WTC11 (cell line): ENCODE results near the gene TIMM22. TPM values are rescaled to one million over a fixed set of nuclear protein-coding genes. Genes with fewer than 3 reads are reported as not detected.
A peak's percentile ranks its signal among the peaks of the same experiment; 100 is the strongest.
"Not testable (repeated sequence)": the region's sequence is repeated elsewhere in the genome, so short reads cannot be mapped to it uniquely, and the experiment has no call there.

Experiments
- ATAC-seq: fragments of 200-7000 bp; cut with Tn5 transposase; 2 replicates; pipeline ENCODE4 v1.10.0; 2021; ENCODE audit warnings: mild to moderate bottlenecking, moderate library complexity
- CTCF ChIA-PET: fragments of 300-600 bp; sonication (Branson Sonifier 250); formaldehyde crosslinking; loops from one replicate; lab custom pipeline; 2021; ENCODE audit warnings: antibody characterized with exemption; lab: Charles Lee
- POLR2A ChIA-PET: fragments of 350-600 bp; sonication (Branson Sonifier 250); formaldehyde crosslinking; loops from one replicate; lab custom pipeline; 2021; ENCODE audit warnings: antibody characterized with exemption; lab: Charles Lee
- DNase-seq: peaks from one replicate; pipeline ENCODE4 v3.0.0; 2021; ENCODE audit warnings: low spot score
- H3K27ac Mint-ChIP-seq: 2 replicates; pipeline ENCODE4 v1.8.0; 2021; ENCODE audit warnings: mixed read lengths
- H3K27me3 Mint-ChIP-seq: 2 replicates; pipeline ENCODE4 v1.8.0; 2021; ENCODE audit warnings: low read depth, mild to moderate bottlenecking, moderate library complexity, mixed read lengths
- H3K36me3 Mint-ChIP-seq: 2 replicates; pipeline ENCODE4 v1.8.0; 2021; ENCODE audit warnings: mixed read lengths
- H3K4me1 Mint-ChIP-seq: 2 replicates; pipeline ENCODE4 v1.8.0; 2022; ENCODE audit warnings: mixed read lengths
- H3K4me3 Mint-ChIP-seq: 2 replicates; pipeline ENCODE4 v1.8.0; 2021; ENCODE audit warnings: mild to moderate bottlenecking, moderate library complexity, mixed read lengths
- H3K9me3 Mint-ChIP-seq: 2 replicates; pipeline ENCODE4 v1.8.0; 2021; ENCODE audit warnings: mixed read lengths
- ESRRA ChIP-seq: sonication (generic); formaldehyde crosslinking; IDR thresholded peaks from 2 replicates; pipeline ENCODE4 v1.8.1; 2022; ENCODE audit warnings: mild to moderate bottlenecking, missing genetic modification reagents, borderline replicate concordance
- KAT7 ChIP-seq: sonication (generic); formaldehyde crosslinking; IDR thresholded peaks from 2 replicates; pipeline ENCODE4 v1.8.1; 2023; ENCODE audit warnings: missing genetic modification reagents, mild to moderate bottlenecking, borderline replicate concordance
- NR3C1 ChIP-seq: sonication (generic); formaldehyde crosslinking; conservative IDR thresholded peaks from 2 replicates; pipeline ENCODE4 v1.8.1; 2023; ENCODE audit warnings: low read depth, mild to moderate bottlenecking, missing genetic modification reagents
- USF1 ChIP-seq: sonication (generic); formaldehyde crosslinking; IDR thresholded peaks from 2 replicates; pipeline ENCODE4 v1.8.0; 2022; ENCODE audit warnings: mild to moderate bottlenecking, missing genetic modification reagents
- ZNF121 ChIP-seq: sonication (generic); formaldehyde crosslinking; IDR thresholded peaks from 2 replicates; pipeline ENCODE4 v1.8.0; 2023; ENCODE audit warnings: missing genetic modification reagents
- ZNF416 ChIP-seq: fragments of 250-450 bp; sonication (Bioruptor Pico); IDR thresholded peaks from 2 replicates; pipeline ENCODE4 v1.9.0; 2021; ENCODE audit warnings: mild to moderate bottlenecking, inconsistent platforms
- total RNA-seq: library from RNA; stranded (reverse); gene quantifications from 3 replicates; pipeline ENCODE4 v1.2.3, GENCODE V29; 2021
- TF ChIP-seq, protein P1 (sequence below): sonication (generic); formaldehyde crosslinking; IDR thresholded peaks from 2 replicates; pipeline ENCODE4 v1.8.1; 2023; ENCODE audit warnings: mild to moderate bottlenecking, missing genetic modification reagents, moderate library complexity
- TF ChIP-seq, protein P2 (sequence below): sonication (generic); formaldehyde crosslinking; IDR thresholded peaks from 2 replicates; pipeline ENCODE4 v1.8.1; 2023; ENCODE audit warnings: mild to moderate bottlenecking, missing genetic modification reagents
- TF ChIP-seq, protein P3 (sequence below): fragments of 250-450 bp; sonication (Bioruptor Pico); IDR thresholded peaks from 2 replicates; pipeline ENCODE4 v1.9.0; 2021; ENCODE audit warnings: mild to moderate bottlenecking

Gene TIMM22
- total RNA-seq, 1 experiment from 2014 or later = 18.0 TPM

DNA sequence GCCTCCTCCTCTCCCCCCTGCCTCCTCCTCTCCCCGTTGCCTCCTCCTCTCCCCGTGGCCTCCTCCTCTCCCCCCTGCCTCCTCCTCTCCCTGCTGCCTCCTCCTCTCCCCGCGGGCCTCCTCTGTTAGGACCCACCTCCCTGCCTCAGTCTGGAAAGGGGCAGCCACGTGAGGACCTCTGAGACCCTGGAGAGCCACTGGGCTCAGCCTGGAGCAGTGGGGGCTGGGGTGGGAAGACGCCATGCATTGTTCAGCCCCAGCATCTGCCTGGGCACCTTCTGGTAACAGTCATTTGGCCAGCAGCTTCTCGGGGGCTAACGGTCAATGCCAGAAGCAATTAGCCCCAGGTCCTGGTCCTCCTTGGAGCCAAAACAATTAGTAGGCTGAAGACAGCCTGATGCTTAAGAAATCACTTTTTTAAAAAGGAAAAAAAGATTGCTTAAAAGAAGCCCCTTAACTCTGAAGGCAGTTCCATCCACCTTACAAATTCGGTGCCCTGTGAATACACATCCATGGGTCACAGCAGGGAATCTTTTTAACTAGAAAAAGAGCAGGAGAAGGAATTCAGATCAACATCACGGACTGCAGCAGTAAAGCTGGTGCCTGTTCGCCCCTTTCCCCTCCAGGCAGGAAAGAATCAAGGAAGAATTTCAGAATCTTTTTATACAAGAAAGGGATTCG is 47.2 kb upstream of the TIMM22 start:
- DNase-seq = no peak
- H3K4me1 Mint-ChIP-seq = peaks cover 47% of the 10 kb centered on the region

GRCh38 chr17:951325-952132 is 45.4 kb upstream of the TIMM22 start:
- no peaks in the 10 kb centered on the region for H3K27me3 Mint-ChIP-seq
- no peaks in the 10 kb centered on the region for H3K9me3 Mint-ChIP-seq
- H3K4me3 Mint-ChIP-seq = peak overlapping the region; percentile 41; the same call in 1 of the 2 replicates
- peak overlapping the region; percentile 91 for H3K27ac Mint-ChIP-seq
- H3K4me1 Mint-ChIP-seq = peaks cover 41% of the 10 kb centered on the region
- H3K36me3 Mint-ChIP-seq = 0 out of 2 replicates have a peak, but pooled peaks cover 3% of the 10 kb centered on the region
- TF ChIP-seq, protein P1, sequence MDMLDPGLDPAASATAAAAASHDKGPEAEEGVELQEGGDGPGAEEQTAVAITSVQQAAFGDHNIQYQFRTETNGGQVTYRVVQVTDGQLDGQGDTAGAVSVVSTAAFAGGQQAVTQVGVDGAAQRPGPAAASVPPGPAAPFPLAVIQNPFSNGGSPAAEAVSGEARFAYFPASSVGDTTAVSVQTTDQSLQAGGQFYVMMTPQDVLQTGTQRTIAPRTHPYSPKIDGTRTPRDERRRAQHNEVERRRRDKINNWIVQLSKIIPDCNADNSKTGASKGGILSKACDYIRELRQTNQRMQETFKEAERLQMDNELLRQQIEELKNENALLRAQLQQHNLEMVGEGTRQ (CRISPR knock-in tag) = peak; percentile 25; the same call in 1 of the 2 replicates
- TF ChIP-seq KAT7 (CRISPR knock-in tag) = no peak
- TF ChIP-seq ZNF416 (CRISPR knock-in tag) = peak; percentile 21; the same call in 1 of the 2 replicates
- peak; percentile 86 for ATAC-seq
- CTCF ChIA-PET = interaction anchor here (0.6 to 2.9 kb wide), 9 partner anchors 10 to 157 kb away, joined by 3 to 29 read pairs (median 5); partner anchors contain the start of genes NXN and TIMM22
- POLR2A ChIA-PET = interaction anchor here (0.6 to 2.7 kb wide), 12 partner anchors 14 to 766 kb away, joined by 3 to 32 read pairs (median 5); partner anchors contain the start of genes GLOD4, MRM3 and NXN
- peak; percentile 78 for DNase-seq

More for the DNA sequence above, 47.2 kb upstream of the TIMM22 start:
- Mint-ChIP-seq H3K36me3 (no peaks in the 10 kb centered on the region), H3K27me3 (no peaks in the 10 kb centered on the region), H3K4me3 (peak overlapping the region; percentile 56), H3K9me3 (no peaks in the 10 kb centered on the region), H3K27ac (peak overlapping the region; percentile 99)
- TF ChIP-seq ZNF121 (CRISPR knock-in tag) = peak; percentile 32; the same call in 1 of the 2 replicates
- TF ChIP-seq USF1 (CRISPR knock-in tag) = 0 out of 2 replicates have a peak, but pooled peaks have one; percentile 37
- TF ChIP-seq NR3C1 = no peak
- no peak for TF ChIP-seq ESRRA (CRISPR knock-in tag)
- TF ChIP-seq, protein P2, sequence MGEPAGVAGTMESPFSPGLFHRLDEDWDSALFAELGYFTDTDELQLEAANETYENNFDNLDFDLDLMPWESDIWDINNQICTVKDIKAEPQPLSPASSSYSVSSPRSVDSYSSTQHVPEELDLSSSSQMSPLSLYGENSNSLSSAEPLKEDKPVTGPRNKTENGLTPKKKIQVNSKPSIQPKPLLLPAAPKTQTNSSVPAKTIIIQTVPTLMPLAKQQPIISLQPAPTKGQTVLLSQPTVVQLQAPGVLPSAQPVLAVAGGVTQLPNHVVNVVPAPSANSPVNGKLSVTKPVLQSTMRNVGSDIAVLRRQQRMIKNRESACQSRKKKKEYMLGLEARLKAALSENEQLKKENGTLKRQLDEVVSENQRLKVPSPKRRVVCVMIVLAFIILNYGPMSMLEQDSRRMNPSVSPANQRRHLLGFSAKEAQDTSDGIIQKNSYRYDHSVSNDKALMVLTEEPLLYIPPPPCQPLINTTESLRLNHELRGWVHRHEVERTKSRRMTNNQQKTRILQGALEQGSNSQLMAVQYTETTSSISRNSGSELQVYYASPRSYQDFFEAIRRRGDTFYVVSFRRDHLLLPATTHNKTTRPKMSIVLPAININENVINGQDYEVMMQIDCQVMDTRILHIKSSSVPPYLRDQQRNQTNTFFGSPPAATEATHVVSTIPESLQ = no peak
- TF ChIP-seq, protein P1 (CRISPR knock-in tag) = peak; percentile 61
- ChIA-PET POLR2A (interaction anchor here (1.0 to 2.7 kb wide), 3 partner anchors 20 to 30 kb away, joined by 4 to 32 read pairs (median 5); partner anchors contain the start of gene NXN), CTCF (interaction anchor here (0.9 to 2.9 kb wide), 5 partner anchors 12 to 155 kb away, joined by 3 to 29 read pairs (median 5); partner anchors contain the start of gene TIMM22)
- peak; percentile 42 for ATAC-seq

DNA sequence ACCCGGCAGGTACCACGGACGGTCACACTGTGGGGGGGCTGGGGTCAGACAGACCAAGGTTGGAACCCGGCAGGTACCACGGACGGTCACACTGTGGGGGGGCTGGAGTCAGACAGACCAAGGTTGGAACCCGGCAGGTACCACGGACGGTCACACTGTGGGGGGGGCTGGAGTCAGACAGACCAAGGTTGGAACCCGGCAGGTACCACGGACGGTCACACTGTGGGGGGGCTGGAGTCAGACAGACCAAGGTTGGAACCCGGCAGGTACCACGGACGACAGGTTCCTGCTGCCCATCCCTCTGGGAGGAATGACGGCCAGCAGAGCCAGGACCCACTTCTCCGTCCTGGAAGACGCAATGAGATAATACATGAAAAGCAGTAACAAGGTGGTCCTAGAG is 44.3 kb upstream of the TIMM22 start:
- H3K36me3 Mint-ChIP-seq, ATAC-seq, H3K27me3 Mint-ChIP-seq, H3K4me3 Mint-ChIP-seq, POLR2A ChIA-PET, CTCF ChIA-PET, H3K9me3 Mint-ChIP-seq, DNase-seq: not testable (repeated sequence)
- Mint-ChIP-seq H3K4me1 (peaks cover 44% of the 10 kb centered on the region), H3K27ac (peak overlapping the region; percentile 95)

GRCh38 chr17:953767-954166 is 43.2 kb upstream of the TIMM22 start:
- H3K27me3 Mint-ChIP-seq = no peaks in the 10 kb centered on the region
- ATAC-seq = no peak
- DNase-seq = no peak
- ChIA-PET POLR2A (no interaction called here), CTCF (no interaction called here)
- H3K9me3 Mint-ChIP-seq = no peaks in the 10 kb centered on the region
- TF ChIP-seq, protein P3, sequence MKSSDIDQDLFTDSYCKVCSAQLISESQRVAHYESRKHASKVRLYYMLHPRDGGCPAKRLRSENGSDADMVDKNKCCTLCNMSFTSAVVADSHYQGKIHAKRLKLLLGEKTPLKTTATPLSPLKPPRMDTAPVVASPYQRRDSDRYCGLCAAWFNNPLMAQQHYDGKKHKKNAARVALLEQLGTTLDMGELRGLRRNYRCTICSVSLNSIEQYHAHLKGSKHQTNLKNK (CRISPR knock-in tag) = no peak
- TF ChIP-seq ZNF121 (CRISPR knock-in tag) = 0 out of 2 replicates have a peak, but pooled peaks have one; percentile 51
- peak overlapping the region; percentile 97 for H3K27ac Mint-ChIP-seq
- peaks cover 46% of the 10 kb centered on the region for H3K4me1 Mint-ChIP-seq
- no peak overlapping the region for H3K4me3 Mint-ChIP-seq
- peaks cover 12% of the 10 kb centered on the region for H3K36me3 Mint-ChIP-seq
